Karpas-422 (cell line): ENCODE data around the gene KCNK2. TPM values are rescaled to one million over a fixed set of nuclear protein-coding genes. Genes with fewer than 3 reads are reported as not detected.

Source experiments
- DNase-seq: peaks from one replicate; pipeline ENCODE4 v3.0.0-alpha.2; 2015
- H2AFZ ChIP-seq: fragments of 200-600 bp; sonication (generic); 2 replicates; pipeline ENCODE4 v1.6.1; 2014; ENCODE audit warnings: antibody characterized with exemption, low read length, mixed read lengths
- H3K27ac ChIP-seq: fragments of 200-600 bp; sonication (generic); 2 replicates; pipeline ENCODE4 v1.5.1; 2014; ENCODE audit warnings: mild to moderate bottlenecking, low read length, moderate library complexity
- H3K27me3 ChIP-seq: fragments of 200-600 bp; sonication (generic); 2 replicates; pipeline ENCODE4 v1.6.1; 2014; ENCODE audit warnings: low read length, mixed read lengths
- H3K36me3 ChIP-seq: fragments of 200-600 bp; sonication (generic); 2 replicates; pipeline ENCODE4 v1.6.1; 2014; ENCODE audit warnings: low read length, mixed read lengths; ENCODE audit not compliant: insufficient read depth
- H3K4me1 ChIP-seq: fragments of 200-600 bp; sonication (generic); 2 replicates; pipeline ENCODE4 v1.6.1; 2014; ENCODE audit warnings: mild to moderate bottlenecking, low read length, mixed read lengths
- H3K4me2 ChIP-seq: fragments of 200-600 bp; sonication (generic); 2 replicates; pipeline ENCODE4 v1.6.1; 2014; ENCODE audit warnings: low read length, low read depth, mild to moderate bottlenecking; ENCODE audit not compliant: poor library complexity, severe bottlenecking
- H3K4me3 ChIP-seq: fragments of 200-600 bp; sonication (generic); 2 replicates; pipeline ENCODE4 v1.5.1; 2014; ENCODE audit warnings: mild to moderate bottlenecking, antibody characterized with exemption, low read length, mixed read lengths
- H3K79me2 ChIP-seq: fragments of 200-600 bp; sonication (generic); 2 replicates; pipeline ENCODE4 v1.6.1; 2014; ENCODE audit warnings: mild to moderate bottlenecking, low read length, mixed read lengths
- H3K9ac ChIP-seq: fragments of 200-600 bp; sonication (generic); 2 replicates; pipeline ENCODE4 v1.6.0; 2014; ENCODE audit warnings: low read length
- H3K9me2 ChIP-seq: fragments of 200-600 bp; sonication (generic), shearing (Covaris generic); replicated peaks from 2 replicates; pipeline ENCODE4 v1.6.0; 2014; ENCODE audit warnings: mild to moderate bottlenecking, low read length, moderate library complexity; ENCODE audit not compliant: insufficient read depth
- H3K9me3 ChIP-seq: fragments of 300-700, 200-600 bp; sonication (generic); 2 replicates; pipeline ENCODE4 v1.6.1; 2014; ENCODE audit warnings: low read length, mixed read lengths
- H4K20me1 ChIP-seq: fragments of 200-600 bp; sonication (generic); 2 replicates; pipeline ENCODE4 v1.6.1; 2014; ENCODE audit warnings: mild to moderate bottlenecking, antibody characterized with exemption, low read length, low read depth; ENCODE audit not compliant: insufficient read depth
- total RNA-seq: library from RNA; depleted of rRNA; stranded (reverse); fragments of >200 nt; shearing (Covaris generic); gene quantifications from 2 replicates; pipeline ENCODE4 v1.2.3, GENCODE V29; 2014; ENCODE audit warnings: low replicate concordance

KCNK2 gene
- total RNA-seq, 1 experiment from 2014 or later: not detected

- no peaks in the 10 kb centered on the region for H4K20me1 ChIP-seq
- no peak overlapping the region for H3K27ac ChIP-seq
- H3K27me3 ChIP-seq: no peaks in the 10 kb centered on the region
- H3K9ac ChIP-seq: no peak overlapping the region
- no peaks in the 10 kb centered on the region for H3K36me3 ChIP-seq
- no peak for DNase-seq
- H3K9me3 ChIP-seq: no peaks in the 10 kb centered on the region
- no peaks in the 10 kb centered on the region for H3K79me2 ChIP-seq
- H3K4me3 ChIP-seq: no peak overlapping the region
- no peak overlapping the region for H2AFZ ChIP-seq
- no peaks in the 10 kb centered on the region for H3K4me1 ChIP-seq
- H3K4me2 ChIP-seq: no peak overlapping the region
- H3K9me2 ChIP-seq: no peaks in the 10 kb centered on the region
Observed at GRCh38 chr1:215269955-215270354, 187.4 kb downstream of the KCNK2 start.

DNA sequence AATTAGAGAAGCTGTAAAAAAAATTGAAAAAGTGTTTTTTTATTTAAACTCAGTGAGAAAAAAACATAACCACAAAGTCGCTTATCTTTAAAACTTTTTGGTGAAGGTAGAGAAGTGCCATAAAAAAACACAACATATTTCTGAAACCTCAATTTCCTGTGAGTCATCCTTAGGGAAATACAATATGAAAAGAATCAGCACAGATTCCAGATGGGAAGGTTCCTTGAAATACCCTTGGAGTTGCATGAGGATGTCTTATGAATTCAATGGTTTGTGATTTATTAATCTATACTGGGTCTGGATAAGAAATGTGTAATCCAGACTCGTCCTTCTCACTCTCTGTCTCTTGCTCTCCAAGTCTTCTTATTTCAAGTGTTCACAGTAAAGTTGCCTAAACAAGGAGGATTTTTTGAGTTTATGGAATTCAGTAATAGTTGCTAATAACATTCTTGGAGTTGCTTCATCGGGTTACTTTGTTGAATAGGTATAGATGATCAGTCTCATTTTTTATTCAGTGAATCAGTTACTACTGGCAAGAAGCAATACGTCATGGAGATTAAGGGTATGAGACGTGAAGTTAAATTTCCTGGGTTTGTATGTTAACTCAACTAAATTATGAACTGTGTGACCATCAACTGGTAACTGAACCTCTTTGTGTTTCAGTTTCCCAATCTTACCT lies 191.4 kb downstream of the KCNK2 start:
- H3K36me3 ChIP-seq: no peaks in the 10 kb centered on the region
- H2AFZ ChIP-seq: no peak overlapping the region
- H3K79me2 ChIP-seq: no peaks in the 10 kb centered on the region
- no peaks in the 10 kb centered on the region for H3K4me1 ChIP-seq
- no peak overlapping the region for H3K4me2 ChIP-seq
- H3K9me3 ChIP-seq: no peaks in the 10 kb centered on the region
- no peak overlapping the region for H3K4me3 ChIP-seq
- no peak overlapping the region for H3K27ac ChIP-seq
- no peaks in the 10 kb centered on the region for H3K9me2 ChIP-seq
- no peaks in the 10 kb centered on the region for H4K20me1 ChIP-seq
- H3K27me3 ChIP-seq: no peaks in the 10 kb centered on the region
- H3K9ac ChIP-seq: no peak overlapping the region
- DNase-seq: no peak

DNA sequence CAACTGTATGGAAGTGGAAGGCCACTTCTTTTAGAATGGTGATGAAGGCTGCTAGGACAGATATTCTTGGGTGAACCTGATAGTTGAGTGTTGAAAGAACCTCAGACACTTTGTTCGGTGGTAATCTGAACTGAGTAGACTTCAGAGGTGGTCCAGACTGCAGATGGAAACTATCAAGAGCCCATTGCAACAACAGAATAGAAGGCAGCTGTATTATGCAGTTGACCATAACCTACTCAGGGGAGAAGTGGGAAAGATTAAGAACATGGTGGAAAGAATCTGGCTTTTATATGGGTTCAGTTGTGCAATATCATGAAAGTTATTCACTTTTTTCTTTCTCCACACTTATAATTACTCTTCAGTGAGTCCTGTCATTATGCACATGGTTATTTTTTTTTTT lies 194.0 kb downstream of the KCNK2 start:
- no peak for DNase-seq
- no peaks in the 10 kb centered on the region for H3K27me3 ChIP-seq
- H3K27ac ChIP-seq: no peak overlapping the region
- H3K79me2 ChIP-seq: no peaks in the 10 kb centered on the region
- H3K4me2 ChIP-seq: no peak overlapping the region
- no peak overlapping the region for H3K4me3 ChIP-seq
- no peak overlapping the region for H2AFZ ChIP-seq
- H4K20me1 ChIP-seq: no peaks in the 10 kb centered on the region
- H3K36me3 ChIP-seq: no peaks in the 10 kb centered on the region
- no peak overlapping the region for H3K9ac ChIP-seq
- H3K9me3 ChIP-seq: no peaks in the 10 kb centered on the region
- no peaks in the 10 kb centered on the region for H3K9me2 ChIP-seq
- no peaks in the 10 kb centered on the region for H3K4me1 ChIP-seq

DNA sequence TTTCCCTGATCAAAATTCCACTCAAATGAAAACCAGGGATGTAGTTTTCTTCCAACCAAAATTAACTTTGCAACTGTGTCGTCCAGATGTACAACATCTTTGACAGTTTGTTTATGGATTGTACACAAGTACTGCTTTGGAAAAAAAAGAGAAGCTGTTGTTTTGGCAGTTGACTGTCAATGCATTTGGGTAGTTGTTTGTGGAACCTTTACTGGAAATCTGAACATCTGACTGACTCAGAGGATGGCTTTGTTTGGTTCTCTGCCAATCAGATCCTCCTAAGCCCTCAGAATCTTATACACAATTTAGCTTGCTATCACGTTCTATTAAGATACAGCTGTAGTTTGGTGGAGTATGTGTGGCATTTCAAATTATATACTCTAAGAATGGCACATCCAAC lies 195.0 kb downstream of the KCNK2 start:
- H3K4me1 ChIP-seq: no peaks in the 10 kb centered on the region
- H3K27me3 ChIP-seq: no peaks in the 10 kb centered on the region
- H3K4me2 ChIP-seq: no peak overlapping the region
- no peaks in the 10 kb centered on the region for H3K9me3 ChIP-seq
- H3K9me2 ChIP-seq: no peaks in the 10 kb centered on the region
- H3K27ac ChIP-seq: no peak overlapping the region
- H4K20me1 ChIP-seq: no peaks in the 10 kb centered on the region
- H3K79me2 ChIP-seq: no peaks in the 10 kb centered on the region
- no peak overlapping the region for H2AFZ ChIP-seq
- H3K4me3 ChIP-seq: no peak overlapping the region
- H3K9ac ChIP-seq: no peak overlapping the region
- H3K36me3 ChIP-seq: no peaks in the 10 kb centered on the region
- no peak for DNase-seq

DNA sequence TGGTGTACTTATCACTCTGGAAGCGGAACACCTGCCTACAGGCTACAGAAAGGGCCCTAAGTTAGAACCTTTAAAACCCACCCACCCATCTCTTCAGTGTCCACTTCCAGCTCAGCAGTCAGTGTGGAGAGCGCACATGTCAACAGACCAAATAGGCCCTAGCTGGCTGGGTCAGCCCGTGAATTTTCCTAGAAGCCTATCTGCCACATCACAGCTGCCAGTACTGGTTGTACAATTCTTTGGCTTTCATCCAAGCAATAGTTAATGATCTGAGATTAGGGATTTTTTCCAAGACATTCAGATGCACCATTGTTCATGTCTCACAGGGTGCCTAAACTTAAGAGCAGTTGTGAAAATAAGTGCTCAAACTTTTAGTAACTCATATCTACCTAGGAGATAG lies 197.1 kb downstream of the KCNK2 start:
- Histone ChIP-seq H3K9ac (no peak overlapping the region), H2AFZ (no peak overlapping the region), H3K9me3 (no peaks in the 10 kb centered on the region), H4K20me1 (no peaks in the 10 kb centered on the region), H3K4me3 (no peak overlapping the region), H3K4me1 (no peaks in the 10 kb centered on the region), H3K9me2 (no peaks in the 10 kb centered on the region), H3K27ac (no peak overlapping the region), H3K27me3 (no peaks in the 10 kb centered on the region), H3K79me2 (no peaks in the 10 kb centered on the region), H3K36me3 (no peaks in the 10 kb centered on the region), H3K4me2 (no peak overlapping the region)
- no peak for DNase-seq

DNA sequence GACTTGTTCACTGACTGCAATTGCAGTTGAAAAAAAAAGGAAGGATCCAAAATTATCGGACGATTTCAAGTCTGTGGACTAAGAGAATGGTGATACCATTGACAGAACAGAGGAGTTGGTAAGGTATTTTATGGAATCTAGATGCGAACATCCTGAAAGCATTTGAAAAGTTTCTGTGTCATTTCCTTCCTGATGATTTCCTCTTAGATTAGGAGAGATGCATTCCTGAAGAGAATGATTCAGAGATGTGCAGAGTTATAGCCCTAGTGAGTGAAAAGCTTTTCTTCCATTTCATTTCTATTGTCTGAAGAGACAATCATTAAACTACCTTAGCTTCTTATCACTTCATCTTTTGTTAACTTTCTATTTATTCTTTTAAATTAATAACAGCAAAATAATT lies 200.0 kb downstream of the KCNK2 start:
- no peak overlapping the region for H3K27ac ChIP-seq
- H3K4me2 ChIP-seq: no peak overlapping the region
- no peak for DNase-seq
- no peaks in the 10 kb centered on the region for H4K20me1 ChIP-seq
- H3K79me2 ChIP-seq: no peaks in the 10 kb centered on the region
- no peaks in the 10 kb centered on the region for H3K36me3 ChIP-seq
- no peaks in the 10 kb centered on the region for H3K9me3 ChIP-seq
- no peaks in the 10 kb centered on the region for H3K9me2 ChIP-seq
- no peak overlapping the region for H3K9ac ChIP-seq
- no peaks in the 10 kb centered on the region for H3K4me1 ChIP-seq
- H2AFZ ChIP-seq: no peak overlapping the region
- no peak overlapping the region for H3K4me3 ChIP-seq
- H3K27me3 ChIP-seq: no peaks in the 10 kb centered on the region

DNA sequence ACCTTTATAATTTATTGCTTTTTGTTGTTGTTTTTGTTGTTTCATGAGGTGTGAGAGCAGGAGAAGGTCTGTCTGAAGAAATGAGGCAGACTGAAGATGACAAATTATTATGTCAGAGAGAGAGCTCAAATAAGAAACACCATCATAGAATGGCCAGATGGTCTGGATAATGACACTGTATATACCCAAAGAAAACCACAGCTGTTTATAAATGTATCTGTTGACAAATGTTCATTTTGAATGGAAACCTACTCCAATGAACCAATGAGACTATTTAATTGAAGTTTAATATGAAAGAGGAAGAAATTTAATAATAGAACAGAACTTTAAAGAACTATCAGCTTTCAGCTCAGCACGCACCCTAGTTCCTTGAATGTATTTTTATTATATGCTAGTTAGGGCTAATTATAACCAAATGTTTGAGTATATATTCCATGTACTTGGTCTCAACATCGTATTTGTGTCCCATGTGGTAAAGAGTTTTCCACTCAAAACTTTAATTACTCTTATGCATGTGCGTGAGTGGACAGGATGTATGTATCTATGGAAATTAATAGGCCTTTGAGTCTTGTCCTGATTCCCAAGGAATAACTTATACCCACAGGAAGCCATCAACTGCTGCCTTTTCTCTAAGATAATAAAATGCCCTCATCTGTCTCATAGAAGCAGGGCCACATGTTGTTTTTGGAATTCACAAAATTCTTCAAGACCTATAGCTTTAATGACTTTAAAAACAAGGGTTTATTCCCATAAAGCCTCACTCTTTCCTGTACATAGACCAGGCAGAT lies 202.7 kb downstream of the KCNK2 start:
- Histone ChIP-seq H3K79me2 (no peaks in the 10 kb centered on the region), H3K36me3 (no peaks in the 10 kb centered on the region), H3K27me3 (no peaks in the 10 kb centered on the region), H4K20me1 (no peaks in the 10 kb centered on the region), H3K9ac (no peak overlapping the region), H3K4me2 (no peak overlapping the region), H3K27ac (no peak overlapping the region), H3K9me3 (no peaks in the 10 kb centered on the region), H2AFZ (no peak overlapping the region), H3K4me3 (no peak overlapping the region), H3K4me1 (no peaks in the 10 kb centered on the region), H3K9me2 (0 out of 2 replicates have a peak, but pooled peaks cover 4% of the 10 kb centered on the region)
- DNase-seq: no peak
